HepG2 (cell line): ENCODE results near the gene TOP2A. TPM values are rescaled to one million over a fixed set of nuclear protein-coding genes. Genes with fewer than 3 reads are reported as not detected.
A peak's percentile ranks its signal among the peaks of the same experiment; 100 is the strongest.

Experiments used
- CAMTA2 ChIP-seq: sonication (generic); formaldehyde crosslinking; IDR thresholded peaks from 2 replicates; pipeline ENCODE4 v1.4.0; 2020; ENCODE audit warnings: mild to moderate bottlenecking, missing genetic modification reagents, borderline replicate concordance
- CREM ChIP-seq, 2 experiments: sonication (generic) in 1 of 2; formaldehyde crosslinking in 1 of 2; IDR thresholded peaks; 2 replicates each; pipeline versions ENCODE4 v1.4.0 to v1.6.1; 2016 to 2020; ENCODE audit warnings: antibody characterized with exemption in 1 of 2, mild to moderate bottlenecking in 1 of 2, missing genetic modification reagents in 1 of 2
- DPF2 ChIP-seq: sonication (generic); formaldehyde crosslinking; IDR thresholded peaks from 2 replicates; pipeline ENCODE4 v1.4.0; 2020; ENCODE audit warnings: mild to moderate bottlenecking, low read depth, missing genetic modification reagents, borderline replicate concordance
- FLYWCH1 ChIP-seq: sonication (generic); formaldehyde crosslinking; IDR thresholded peaks from 2 replicates; pipeline ENCODE4 v1.8.1; 2023; ENCODE audit warnings: mild to moderate bottlenecking, missing genetic modification reagents
- GABPB1 ChIP-seq: IDR thresholded peaks from 2 replicates; pipeline ENCODE4 v1.6.1; 2016; ENCODE audit warnings: mild to moderate bottlenecking, missing genetic modification reagents, moderate library complexity, missing compliant biosample characterization
- MIER3 ChIP-seq: IDR thresholded peaks from 2 replicates; pipeline ENCODE4 v1.6.1; 2016; ENCODE audit warnings: missing compliant biosample characterization, borderline replicate concordance
- NFKB2 ChIP-seq: sonication (generic); formaldehyde crosslinking; IDR thresholded peaks from 2 replicates; pipeline ENCODE4 v1.4.0; 2020; ENCODE audit warnings: missing genetic modification reagents, borderline replicate concordance
- NR1H2 ChIP-seq: sonication (generic); formaldehyde crosslinking; IDR thresholded peaks from 2 replicates; pipeline ENCODE4 v1.8.1; 2022; ENCODE audit warnings: low read depth, missing genetic modification reagents, borderline replicate concordance
- SIN3B ChIP-seq: fragments of 150-350 bp; IDR thresholded peaks from 2 replicates; pipeline ENCODE4 v1.6.1; 2014; ENCODE audit warnings: low read length
- SRY ChIP-seq: sonication (generic); formaldehyde crosslinking; IDR thresholded peaks from 2 replicates; pipeline ENCODE4 v1.8.0; 2022; ENCODE audit warnings: mild to moderate bottlenecking, missing genetic modification reagents
- THYN1 ChIP-seq: sonication (generic); formaldehyde crosslinking; IDR thresholded peaks from 2 replicates; pipeline ENCODE4 v1.8.1; 2023; ENCODE audit warnings: low read depth, mild to moderate bottlenecking, moderate library complexity, missing genetic modification reagents, borderline replicate concordance
- ZFP1 ChIP-seq: IDR thresholded peaks from 2 replicates; pipeline ENCODE4 v1.6.1; 2016
- ZFYVE20 ChIP-seq: sonication (generic); formaldehyde crosslinking; IDR thresholded peaks from 2 replicates; pipeline ENCODE4 v1.8.0; 2023; ENCODE audit warnings: low read depth, mild to moderate bottlenecking, moderate library complexity, missing genetic modification reagents, borderline replicate concordance
- ZMYM2 ChIP-seq: sonication (generic); formaldehyde crosslinking; IDR thresholded peaks from 2 replicates; pipeline ENCODE4 v1.8.0; 2022; ENCODE audit warnings: mild to moderate bottlenecking, missing genetic modification reagents
- ZNF207 ChIP-seq: fragments of 450-650 bp; IDR thresholded peaks from 2 replicates; pipeline ENCODE4 v1.6.1; 2016; ENCODE audit warnings: antibody characterized with exemption, borderline replicate concordance
- ZNF282 ChIP-seq: fragments of 450-650 bp; IDR thresholded peaks from 2 replicates; pipeline ENCODE4 v1.6.1; 2018; ENCODE audit not compliant: partially characterized antibody
- ZNF761 ChIP-seq: sonication (generic); formaldehyde crosslinking; conservative IDR thresholded peaks from 2 replicates; pipeline ENCODE4 v1.4.0; 2020; ENCODE audit warnings: mild to moderate bottlenecking, missing genetic modification reagents
- ZSCAN30 ChIP-seq: sonication (generic); formaldehyde crosslinking; IDR thresholded peaks from 2 replicates; pipeline ENCODE4 v1.5.0; 2020; ENCODE audit warnings: mild to moderate bottlenecking, missing genetic modification reagents
- polyA plus RNA-seq, 8 experiments: library from polyadenylated mRNA; depleted of rRNA in 3 of 8; stranded (reverse) in 7 of 8; unstranded in 1 of 8; fragments of >200 nt; fragmentation: Illumina TruSeq in 4 of 8; extraction: Trizol in 4 of 8; gene quantifications; 2 replicates each; pipeline versions ENCODE4 v1.2.1 to v1.2.3, GENCODE V29; 2011 to 2016; ENCODE audit warnings: low read depth in 4 of 8, missing spikeins in 1 of 8, mixed read lengths in 1 of 8; ENCODE audit not compliant: insufficient read depth in 1 of 8
- total RNA-seq, 5 experiments: library from RNA; depleted of rRNA; stranded (reverse); fragments of >200 nt; fragmentation: Illumina TruSeq; extraction: Trizol; gene quantifications; 2 replicates each; pipeline ENCODE4 v1.2.3, GENCODE V29; 2016; ENCODE audit warnings: low read depth in 1 of 5
- TF ChIP-seq, protein P1 (sequence below): IDR thresholded peaks from 2 replicates; pipeline ENCODE4 v1.6.1; 2016; ENCODE audit warnings: low read depth, control low read depth
- TF ChIP-seq, protein P2 (sequence below): fragments of 450-650 bp; IDR thresholded peaks from 2 replicates; pipeline ENCODE4 v1.6.1; 2017
- TF ChIP-seq, protein P3 (sequence below): sonication (generic); formaldehyde crosslinking; IDR thresholded peaks from 2 replicates; pipeline ENCODE4 v1.4.0; 2020; ENCODE audit warnings: missing genetic modification reagents
- TF ChIP-seq, protein P4 (sequence below): sonication (generic); formaldehyde crosslinking; IDR thresholded peaks from 2 replicates; pipeline ENCODE4 v1.4.0; 2020; ENCODE audit warnings: mild to moderate bottlenecking, missing genetic modification reagents

The TOP2A gene
- total and polyA plus RNA-seq, 2 of the 13 experiments (the other 11 are each of a cell fraction or from before 2014, with no cell fraction given): 108 to 327 TPM

DNA sequence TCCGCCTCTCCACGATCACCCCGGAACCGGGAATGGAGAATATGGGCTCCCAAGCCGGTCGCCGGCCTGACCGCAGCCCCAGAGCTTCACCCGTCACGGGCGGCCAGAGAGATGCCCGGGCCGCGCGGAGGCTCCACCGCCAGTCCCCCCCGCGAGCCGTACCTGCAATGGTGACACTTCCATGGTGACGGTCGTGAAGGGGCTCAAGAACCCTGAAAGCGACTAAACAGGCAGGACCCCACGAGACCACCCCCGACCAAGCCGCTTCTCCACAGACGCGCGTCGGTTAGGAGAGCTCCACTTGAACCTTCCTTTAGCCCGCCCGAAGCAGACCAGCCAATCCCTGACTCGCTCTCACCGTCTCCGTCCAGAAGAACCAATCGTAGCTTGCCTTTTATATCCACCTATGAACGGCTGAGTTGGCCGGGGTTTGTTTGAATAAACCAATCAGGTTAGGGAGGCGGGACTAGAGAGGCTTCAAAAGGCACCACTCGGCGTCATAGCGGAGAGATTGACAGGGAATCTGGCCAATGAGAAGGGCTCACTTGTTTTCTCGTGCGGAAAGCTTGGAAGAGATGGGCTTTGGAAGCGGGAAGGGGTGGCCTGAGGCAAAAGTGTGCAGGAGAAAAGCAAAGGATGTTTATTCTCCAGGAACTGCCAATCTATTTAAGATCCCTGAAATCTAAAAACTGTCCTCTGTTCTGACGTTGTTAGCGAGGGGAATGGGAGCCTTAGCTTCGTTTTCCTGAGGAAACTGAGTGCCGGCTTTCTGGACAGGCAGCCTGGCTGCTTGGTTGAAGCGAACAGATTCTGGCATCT is at the start of gene TOP2A (continued):
- TF ChIP-seq SRY (CRISPR knock-in tag): no peak; the same call in 1 of the 2 replicates
- no peak for TF ChIP-seq ZNF761 (CRISPR knock-in tag)
- peak; percentile 87 for TF ChIP-seq CREM (IDR thresholded peaks at IDR 0.05)
- no peak for TF ChIP-seq CREM (CRISPR knock-in tag; IDR thresholded peaks at IDR 0.05)
- TF ChIP-seq, protein P1, sequence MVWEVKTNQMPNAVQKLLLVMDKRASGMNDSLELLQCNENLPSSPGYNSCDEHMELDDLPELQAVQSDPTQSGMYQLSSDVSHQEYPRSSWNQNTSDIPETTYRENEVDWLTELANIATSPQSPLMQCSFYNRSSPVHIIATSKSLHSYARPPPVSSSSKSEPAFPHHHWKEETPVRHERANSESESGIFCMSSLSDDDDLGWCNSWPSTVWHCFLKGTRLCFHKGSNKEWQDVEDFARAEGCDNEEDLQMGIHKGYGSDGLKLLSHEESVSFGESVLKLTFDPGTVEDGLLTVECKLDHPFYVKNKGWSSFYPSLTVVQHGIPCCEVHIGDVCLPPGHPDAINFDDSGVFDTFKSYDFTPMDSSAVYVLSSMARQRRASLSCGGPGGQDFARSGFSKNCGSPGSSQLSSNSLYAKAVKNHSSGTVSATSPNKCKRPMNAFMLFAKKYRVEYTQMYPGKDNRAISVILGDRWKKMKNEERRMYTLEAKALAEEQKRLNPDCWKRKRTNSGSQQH (CRISPR knock-in tag): 0 out of 2 replicates have a peak, but pooled peaks have one; percentile 85
- peak; percentile 99 for TF ChIP-seq THYN1 (CRISPR knock-in tag)
- peak; percentile 88 for TF ChIP-seq FLYWCH1 (CRISPR knock-in tag)
- TF ChIP-seq NR1H2 (CRISPR knock-in tag): no peak
- TF ChIP-seq ZFP1 (CRISPR knock-in tag): no peak
- no peak for TF ChIP-seq CAMTA2
- peak; percentile 93 for TF ChIP-seq ZFYVE20 (CRISPR knock-in tag)
- TF ChIP-seq, protein P2, sequence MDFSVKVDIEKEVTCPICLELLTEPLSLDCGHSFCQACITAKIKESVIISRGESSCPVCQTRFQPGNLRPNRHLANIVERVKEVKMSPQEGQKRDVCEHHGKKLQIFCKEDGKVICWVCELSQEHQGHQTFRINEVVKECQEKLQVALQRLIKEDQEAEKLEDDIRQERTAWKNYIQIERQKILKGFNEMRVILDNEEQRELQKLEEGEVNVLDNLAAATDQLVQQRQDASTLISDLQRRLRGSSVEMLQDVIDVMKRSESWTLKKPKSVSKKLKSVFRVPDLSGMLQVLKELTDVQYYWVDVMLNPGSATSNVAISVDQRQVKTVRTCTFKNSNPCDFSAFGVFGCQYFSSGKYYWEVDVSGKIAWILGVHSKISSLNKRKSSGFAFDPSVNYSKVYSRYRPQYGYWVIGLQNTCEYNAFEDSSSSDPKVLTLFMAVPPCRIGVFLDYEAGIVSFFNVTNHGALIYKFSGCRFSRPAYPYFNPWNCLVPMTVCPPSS: no peak
- TF ChIP-seq, protein P3, sequence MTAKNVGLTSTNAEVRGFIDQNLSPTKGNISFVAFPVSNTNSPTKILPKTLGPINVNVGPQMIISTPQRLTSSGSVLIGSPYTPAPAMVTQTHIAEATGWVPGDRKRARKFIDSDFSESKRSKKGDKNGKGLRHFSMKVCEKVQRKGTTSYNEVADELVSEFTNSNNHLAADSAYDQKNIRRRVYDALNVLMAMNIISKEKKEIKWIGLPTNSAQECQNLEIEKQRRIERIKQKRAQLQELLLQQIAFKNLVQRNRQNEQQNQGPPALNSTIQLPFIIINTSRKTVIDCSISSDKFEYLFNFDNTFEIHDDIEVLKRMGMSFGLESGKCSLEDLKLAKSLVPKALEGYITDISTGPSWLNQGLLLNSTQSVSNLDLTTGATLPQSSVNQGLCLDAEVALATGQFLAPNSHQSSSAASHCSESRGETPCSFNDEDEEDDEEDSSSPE: peak; percentile 98
- no peak for TF ChIP-seq ZMYM2 (CRISPR knock-in tag)
- TF ChIP-seq ZNF207: no peak
- peak; percentile 57; the same call in 1 of the 2 replicates for TF ChIP-seq NFKB2 (CRISPR knock-in tag)
- no peak for TF ChIP-seq ZSCAN30 (CRISPR knock-in tag)
- TF ChIP-seq, protein P4, sequence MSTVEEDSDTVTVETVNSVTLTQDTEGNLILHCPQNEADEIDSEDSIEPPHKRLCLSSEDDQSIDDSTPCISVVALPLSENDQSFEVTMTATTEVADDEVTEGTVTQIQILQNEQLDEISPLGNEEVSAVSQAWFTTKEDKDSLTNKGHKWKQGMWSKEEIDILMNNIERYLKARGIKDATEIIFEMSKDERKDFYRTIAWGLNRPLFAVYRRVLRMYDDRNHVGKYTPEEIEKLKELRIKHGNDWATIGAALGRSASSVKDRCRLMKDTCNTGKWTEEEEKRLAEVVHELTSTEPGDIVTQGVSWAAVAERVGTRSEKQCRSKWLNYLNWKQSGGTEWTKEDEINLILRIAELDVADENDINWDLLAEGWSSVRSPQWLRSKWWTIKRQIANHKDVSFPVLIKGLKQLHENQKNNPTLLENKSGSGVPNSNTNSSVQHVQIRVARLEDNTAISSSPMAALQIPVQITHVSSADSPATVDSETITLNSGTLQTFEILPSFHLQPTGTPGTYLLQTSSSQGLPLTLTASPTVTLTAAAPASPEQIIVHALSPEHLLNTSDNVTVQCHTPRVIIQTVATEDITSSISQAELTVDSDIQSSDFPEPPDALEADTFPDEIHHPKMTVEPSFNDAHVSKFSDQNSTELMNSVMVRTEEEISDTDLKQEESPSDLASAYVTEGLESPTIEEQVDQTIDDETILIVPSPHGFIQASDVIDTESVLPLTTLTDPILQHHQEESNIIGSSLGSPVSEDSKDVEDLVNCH (CRISPR knock-in tag): no peak
- peak; percentile 94 for TF ChIP-seq SIN3B
- TF ChIP-seq MIER3 (CRISPR knock-in tag): no peak
- TF ChIP-seq ZNF282: no peak
- TF ChIP-seq DPF2 (CRISPR knock-in tag): no peak
- TF ChIP-seq GABPB1 (CRISPR knock-in tag): peak; percentile 48
